ENCODE measurements around the gene TAPT1. TPM values are rescaled to one million over a fixed set of nuclear protein-coding genes. Genes with fewer than 3 reads are reported as not detected.

Gene TAPT1
- total RNA-seq, 1 experiment from 2014 or later: 11.1 TPM

GRCh38 chr4:16176621-16177020, 49.6 kb downstream of the TAPT1 start:
- Histone ChIP-seq H4K5ac (ENCODE audit: insufficient read length, low read depth, low read length) (no peak overlapping the region), H2AK5ac (ENCODE audit: insufficient read length, low read length) (no peak overlapping the region), H2AFZ (ENCODE audit: low read length) (no peak overlapping the region), H3K18ac (ENCODE audit: insufficient read length, low read depth, low read length) (no peak overlapping the region), H3T11ph (ENCODE audit: low read length) (no peak overlapping the region), H2BK120ac (ENCODE audit: low read depth, low read length, poor library complexity, severe bottlenecking) (no peak overlapping the region), H3K9me3 (ENCODE audit: control insufficient read depth, low read depth, low read length) (no peaks in the 10 kb centered on the region), H4K91ac (ENCODE audit: insufficient read length, low read depth, low read length) (no peak overlapping the region), H4K8ac (replicated peaks; ENCODE audit: insufficient read length, low read depth, low read length) (no peak overlapping the region), H2BK15ac (ENCODE audit: low read depth, low read length) (no peak overlapping the region), H3K23ac (ENCODE audit: insufficient read length, low read depth, low read length) (no peak overlapping the region), H3K27me3 (ENCODE audit: insufficient read depth, low read length) (no peaks in the 10 kb centered on the region), H3K56ac (ENCODE audit: insufficient read length, low read depth, low read length) (no peak overlapping the region), H2BK20ac (ENCODE audit: low read depth, low read length, poor library complexity, severe bottlenecking) (no peak overlapping the region), H3K23me2 (ENCODE audit: insufficient read length, low read depth, low read length, poor library complexity, severe bottlenecking) (no peaks in the 10 kb centered on the region), H3K4me1 (ENCODE audit: insufficient read depth, low read length) (peaks cover 5% of the 10 kb centered on the region), H2BK5ac (ENCODE audit: insufficient read length, low read length) (no peak overlapping the region), H3K27ac (ENCODE audit: insufficient read length, low read depth, low read length) (no peak overlapping the region), H3K9ac (ENCODE audit: extremely low read depth, insufficient read length, low read length) (no peak overlapping the region), H3K14ac (ENCODE audit: insufficient read depth, low read length) (no peak overlapping the region), H3K4ac (ENCODE audit: low read depth, low read length) (no peak overlapping the region), H3K4me2 (ENCODE audit: insufficient read depth, insufficient read length, low read length) (no peak overlapping the region), H2BK12ac (ENCODE audit: insufficient read length, low read depth, low read length) (no peak overlapping the region), H3K79me1 (ENCODE audit: insufficient read depth, low read depth, low read length, poor library complexity, severe bottlenecking) (no peaks in the 10 kb centered on the region), H3K79me2 (ENCODE audit: insufficient read depth, low read length) (no peaks in the 10 kb centered on the region), H4K20me1 (ENCODE audit: control insufficient read depth, insufficient read depth, insufficient read length) (no peaks in the 10 kb centered on the region)
- WGBS (ENCODE audit: extremely low coverage, insufficient read length, low lambda C conversion rate): no CpG with 5 or more reads among the region's 6 CpGs
- TF ChIP-seq CTCF (conservative IDR thresholded peaks at IDR 0.05): no peak
- Mint-ChIP-seq H3K27me3 (ENCODE audit: low read depth) (no peaks in the 10 kb centered on the region), H3K4me1 (peaks cover 0 to 8% of the 10 kb centered on the region in 2 experiments; a peak in 2 of 4 replicates), H3K36me3 (ENCODE audit: insufficient read depth in 1 of 3, low read depth in 3 of 3) (peaks cover 0 to 5% (median 0%) of the 10 kb centered on the region in 3 experiments; a peak in 1 of 7 replicates), H3K4me3 (no peak overlapping the region), H3K27ac (0 out of 7 replicates have a peak overlapping the region, but pooled peaks of 1 of the 3 experiments have one; percentile 23), H3K9me3 (no peaks in the 10 kb centered on the region)
- DNase-seq: no peak
